Eye (tissue), 1 donor: ENCODE results near the gene TDRD10.

ENCODE experiments used
- DNase-seq: peaks from one replicate; pipeline ENCODE4 v3.0.0-alpha.2; 2015

The TDRD10 gene

GRCh38 chr1:154583773-154584172 is 81.8 kb downstream of the TDRD10 start:
- DNase-seq, result no peak

GRCh38 chr1:154584267-154584994 is 82.4 kb downstream of the TDRD10 start:
- DNase-seq, result no peak

GRCh38 chr1:154586231-154586630 is 84.2 kb downstream of the TDRD10 start:
- no peak for DNase-seq

GRCh38 chr1:154586641-154587040 is 84.6 kb downstream of the TDRD10 start:
- DNase-seq, result no peak

- DNase-seq, result no peak
These were observed 87.8 kb downstream of the TDRD10 start for GRCh38 chr1:154589780-154590179.

- DNase-seq, result no peak
These were observed 88.7 kb downstream of the TDRD10 start for GRCh38 chr1:154590756-154591155.

- no peak for DNase-seq
These were observed 89.2 kb downstream of the TDRD10 start for GRCh38 chr1:154591206-154591605.

- DNase-seq, result no peak
These were observed 91.4 kb downstream of the TDRD10 start for GRCh38 chr1:154593390-154593789.

- no peak for DNase-seq
These were observed 92.8 kb downstream of the TDRD10 start for GRCh38 chr1:154594811-154595210.

GRCh38 chr1:154595621-154596020 is 93.6 kb downstream of the TDRD10 start:
- no peak for DNase-seq
